SKM-1 treated with dmso at 0.1 percent for 144 hours (cell line): Measurements from ENCODE around the gene RPS3.

Experiments used
- DNase-seq: peaks from one replicate; lab custom pipeline; 2025; ENCODE audit not compliant: unreplicated experiment; lab: John Stamatoyannopoulos, UW

RPS3 gene

GRCh38 chr11:75433443-75433842 lies 34.1 kb downstream of the RPS3 start:
- no peak for DNase-seq

- DNase-seq = no peak
Observed at GRCh38 chr11:75434051-75434450, 34.7 kb downstream of the RPS3 start.

- DNase-seq = no peak
Observed at GRCh38 chr11:75434886-75435570, 35.7 kb downstream of the RPS3 start.

GRCh38 chr11:75435571-75435925 lies 36.2 kb downstream of the RPS3 start:
- DNase-seq = no peak

GRCh38 chr11:75436806-75437205 lies 37.5 kb downstream of the RPS3 start:
- DNase-seq = no peak

- DNase-seq = no peak
Observed at GRCh38 chr11:75437966-75438659, 38.8 kb downstream of the RPS3 start.

- DNase-seq = no peak
Observed at GRCh38 chr11:75439026-75439425, 39.7 kb downstream of the RPS3 start.

GRCh38 chr11:75439495-75440120 lies 40.3 kb downstream of the RPS3 start:
- no peak for DNase-seq

GRCh38 chr11:75440960-75441803 lies 41.9 kb downstream of the RPS3 start:
- no peak for DNase-seq

- DNase-seq = no peak
Observed at GRCh38 chr11:75441804-75442132, 42.5 kb downstream of the RPS3 start.

- DNase-seq = no peak
Observed at GRCh38 chr11:75442161-75442885, 43.0 kb downstream of the RPS3 start.

GRCh38 chr11:75443043-75443442 lies 43.7 kb downstream of the RPS3 start:
- no peak for DNase-seq

GRCh38 chr11:75445315-75445953 lies 46.1 kb downstream of the RPS3 start:
- DNase-seq = peak; percentile 35

GRCh38 chr11:75447415-75447814 lies 48.1 kb downstream of the RPS3 start:
- DNase-seq = no peak

GRCh38 chr11:75449271-75449670 lies 50.0 kb downstream of the RPS3 start:
- DNase-seq = no peak

GRCh38 chr11:75449776-75450175 lies 50.5 kb downstream of the RPS3 start:
- DNase-seq = no peak

GRCh38 chr11:75450236-75450635 lies 50.9 kb downstream of the RPS3 start:
- no peak for DNase-seq

- DNase-seq = no peak
Observed at GRCh38 chr11:75450826-75451821, 51.8 kb downstream of the RPS3 start.

- DNase-seq = no peak
Observed at GRCh38 chr11:75453916-75454655, 54.8 kb downstream of the RPS3 start.
